HG02938 (cell line): ENCODE results near the gene APMAP.

Source experiments
- ATAC-seq: cut with Tn5 transposase; IDR thresholded peaks from one replicate; pipeline ENCODE4 v1.9.1; 2021; ENCODE audit warnings: mild to moderate bottlenecking, moderate library complexity; ENCODE audit not compliant: unreplicated experiment

Gene APMAP

DNA sequence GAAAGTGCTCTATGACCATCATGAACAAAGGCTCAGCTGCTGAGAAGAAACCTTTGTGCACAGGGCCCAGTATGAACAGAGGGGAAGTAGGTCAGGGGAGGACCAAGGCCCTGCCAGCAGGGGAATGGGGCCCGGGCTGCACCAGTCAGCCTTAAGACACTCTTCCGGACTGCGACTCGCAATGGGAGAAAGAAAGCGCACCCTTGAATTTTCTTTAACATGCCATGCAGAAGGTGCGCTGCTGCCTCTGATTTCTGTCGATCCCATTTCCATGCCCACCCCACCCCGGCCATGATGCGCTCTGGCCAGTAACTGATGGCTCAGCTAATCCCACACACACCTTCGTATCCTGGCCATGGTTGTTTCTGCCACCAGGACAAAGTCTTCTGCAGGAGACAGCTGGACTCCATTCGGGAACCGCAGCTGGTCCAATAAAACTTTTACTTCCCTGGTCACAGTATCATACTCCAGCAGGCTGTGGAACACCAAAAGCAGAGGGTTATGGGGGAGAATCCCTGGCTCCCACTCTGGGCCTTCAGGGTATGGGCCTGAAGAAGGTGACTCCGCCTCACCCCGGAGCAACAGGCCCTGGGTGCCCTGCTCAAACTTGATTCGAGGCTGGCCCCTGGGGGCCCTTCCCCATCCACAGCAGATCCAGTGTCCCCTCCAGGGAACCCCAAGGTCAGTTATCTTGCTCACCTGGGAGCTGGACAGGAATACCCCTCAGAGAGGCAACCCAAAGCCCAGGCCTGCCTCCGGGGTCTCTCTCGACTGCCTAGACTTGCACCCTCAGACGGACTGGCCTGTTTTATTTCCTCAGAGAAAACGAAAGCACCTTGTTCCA is 23.1 kb downstream of the APMAP start:
- ATAC-seq = no peak

DNA sequence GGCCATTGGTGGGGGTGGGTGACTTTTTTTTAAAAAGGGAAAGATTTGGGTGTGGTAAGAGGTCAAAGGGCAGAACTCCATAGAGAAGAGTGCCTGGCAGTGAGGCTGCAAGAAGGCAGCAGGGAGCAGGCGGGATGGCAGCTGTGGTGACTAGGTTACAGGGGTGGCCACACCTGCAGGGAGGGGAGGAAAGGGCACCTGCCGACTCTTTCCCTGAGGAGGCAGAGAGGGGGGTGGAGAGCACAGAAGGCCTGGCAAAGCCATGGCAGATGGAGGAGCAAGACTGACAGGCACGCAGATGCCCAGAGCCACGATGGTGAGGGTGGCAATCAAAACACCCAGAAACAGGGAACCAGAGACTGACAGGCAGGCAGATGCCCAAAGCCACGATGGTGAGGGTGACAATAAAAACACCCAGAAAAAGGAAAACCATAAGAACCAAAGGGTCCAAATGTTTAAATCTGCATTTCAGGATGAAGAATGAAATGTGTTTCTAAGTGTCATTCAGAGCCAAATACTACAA is 24.2 kb downstream of the APMAP start:
- no peak for ATAC-seq

DNA sequence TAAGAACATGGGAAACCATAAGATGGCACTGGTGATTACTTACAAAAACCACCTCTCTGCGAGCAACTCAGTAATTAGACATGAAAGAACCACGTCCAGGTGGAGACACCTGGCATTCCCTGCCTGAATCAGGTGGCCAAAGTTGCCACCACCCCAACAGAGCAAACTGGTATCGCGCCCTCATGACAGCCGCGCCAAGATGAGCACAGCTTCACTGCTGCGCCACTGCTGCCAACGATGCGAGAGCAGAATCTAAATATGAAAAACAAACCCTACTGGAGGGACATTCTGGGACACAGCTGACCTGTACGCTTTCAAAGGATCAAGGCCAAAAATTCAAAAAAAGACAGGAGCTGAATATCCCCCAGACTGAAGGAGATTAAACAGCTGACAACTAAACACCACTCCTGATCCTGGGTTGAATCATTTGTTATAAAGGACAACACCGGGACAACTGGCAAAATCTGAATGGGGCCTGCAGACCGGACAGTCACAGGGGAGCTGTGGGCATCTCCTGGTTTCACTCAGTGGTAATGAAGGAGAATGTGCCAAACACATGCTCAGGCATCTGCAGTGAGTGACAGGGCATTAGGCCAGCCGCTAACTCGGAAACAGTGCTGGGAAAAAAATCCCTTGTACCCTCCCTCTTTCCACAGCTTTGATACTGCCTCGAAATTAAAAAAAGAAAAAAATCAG is 26.1 kb downstream of the APMAP start:
- no peak for ATAC-seq

DNA sequence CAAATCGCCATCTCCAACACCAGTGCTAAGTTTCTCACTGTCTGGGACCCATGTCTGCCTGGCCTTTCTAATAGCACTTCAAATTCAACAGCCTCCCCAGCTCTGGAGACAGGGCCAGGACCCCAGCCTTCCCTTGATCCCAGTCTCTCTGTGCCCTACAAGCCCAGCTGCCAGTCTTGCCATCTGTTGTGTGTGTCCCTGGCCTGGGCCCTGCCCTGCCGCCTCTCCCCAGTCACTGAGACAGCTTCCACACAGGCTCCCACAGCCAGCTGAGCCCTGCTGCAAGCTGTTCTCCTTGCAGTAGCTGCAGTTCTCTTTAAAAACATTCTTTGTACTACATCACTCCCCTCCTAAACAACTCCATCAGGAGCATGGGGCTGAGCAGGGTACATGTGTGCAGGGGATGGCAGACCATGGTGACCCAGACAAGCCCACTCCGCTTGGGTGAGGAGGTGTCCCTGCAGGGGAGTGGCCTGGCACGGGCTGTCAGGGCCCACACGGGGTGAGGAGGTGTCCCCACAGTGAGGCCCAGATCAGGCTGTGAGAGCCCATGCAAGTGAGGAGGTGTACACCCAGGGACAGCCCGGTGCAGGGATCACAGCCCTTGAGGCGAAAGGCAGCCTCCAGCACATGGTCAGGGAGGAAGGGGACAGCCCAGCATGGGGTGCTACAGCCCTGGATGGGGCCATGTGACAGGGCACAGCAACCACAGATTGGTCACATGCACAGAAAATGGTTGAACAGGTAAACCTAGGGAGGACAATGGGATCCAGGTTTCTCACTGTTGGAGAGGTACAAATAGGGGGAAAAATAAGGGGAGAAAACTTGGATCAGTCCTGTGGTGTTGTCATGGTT is 27.3 kb downstream of the APMAP start:
- ATAC-seq = no peak

DNA sequence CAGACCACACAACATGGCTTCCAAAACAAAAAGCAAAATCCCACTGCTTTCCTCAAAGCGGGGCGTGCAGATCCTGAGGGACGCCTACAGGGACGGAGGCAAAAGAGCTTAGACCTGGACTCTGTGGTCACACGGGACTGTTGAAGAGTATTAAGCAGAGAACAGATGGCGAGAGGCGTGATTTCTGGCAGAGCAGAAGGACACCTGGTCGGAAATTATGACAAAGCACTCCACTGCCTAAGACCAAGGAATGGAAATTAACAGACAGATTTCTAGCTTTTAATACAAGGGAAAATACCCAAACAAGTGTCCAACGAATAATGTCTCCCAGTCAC is 28.1 kb downstream of the APMAP start:
- ATAC-seq = no peak

DNA sequence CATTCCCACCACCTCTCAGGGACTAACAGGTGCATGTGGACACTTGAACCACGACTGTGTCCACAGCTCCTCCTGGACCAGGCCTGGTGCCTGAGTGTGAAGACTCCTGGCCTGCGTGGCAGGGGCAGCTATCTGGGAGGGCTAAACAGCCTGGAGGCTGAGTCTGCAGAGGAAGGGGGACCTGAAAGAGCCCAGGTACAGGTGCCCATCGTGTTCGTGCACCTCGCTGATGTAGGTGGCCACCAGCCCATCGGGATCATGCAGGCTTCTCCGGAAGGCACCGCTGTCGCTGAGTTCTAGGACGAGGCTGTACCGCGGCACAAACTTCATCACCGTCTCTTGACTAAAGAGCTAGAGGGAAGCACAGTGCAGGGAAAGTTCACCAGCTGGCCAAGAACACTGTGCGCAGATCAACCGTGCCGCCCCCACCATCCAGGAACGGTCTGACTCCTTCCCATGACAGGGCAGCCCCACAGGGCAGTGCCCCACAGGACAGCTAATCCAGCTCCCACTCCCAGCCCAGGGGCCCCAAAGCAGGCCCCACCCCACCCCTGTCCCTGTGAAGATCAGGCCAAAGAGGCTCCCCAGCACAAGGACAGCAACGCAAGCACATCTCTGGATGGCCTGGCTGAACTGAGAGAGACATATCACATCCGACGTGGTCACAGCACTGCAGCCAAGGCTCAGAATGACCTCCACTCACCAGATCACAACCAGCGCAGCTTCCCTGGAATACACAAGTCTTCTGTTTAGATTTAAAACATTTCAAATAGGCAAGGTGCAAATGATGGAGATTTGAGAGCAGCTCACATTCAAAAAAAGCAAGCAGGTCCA is 28.7 kb downstream of the APMAP start:
- no peak for ATAC-seq

DNA sequence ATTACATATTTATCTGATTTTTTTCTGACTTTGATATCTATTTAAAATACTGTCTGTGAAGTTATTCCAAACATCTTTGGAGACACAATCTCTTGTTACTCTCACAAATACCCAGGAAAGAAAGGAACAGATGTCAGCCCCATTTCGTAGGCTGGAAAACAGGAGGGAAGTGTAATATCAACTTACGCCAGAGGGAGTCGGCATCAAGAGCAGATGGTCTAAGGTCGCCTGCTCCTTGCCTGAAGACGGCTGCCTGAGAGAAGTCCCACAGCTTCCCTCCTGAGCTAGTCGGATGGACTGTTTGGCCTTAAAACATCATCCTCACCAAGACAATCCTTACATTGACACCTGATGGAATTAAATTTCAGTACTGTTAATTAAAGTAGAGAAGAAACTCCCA is 30.0 kb downstream of the APMAP start:
- no peak for ATAC-seq

DNA sequence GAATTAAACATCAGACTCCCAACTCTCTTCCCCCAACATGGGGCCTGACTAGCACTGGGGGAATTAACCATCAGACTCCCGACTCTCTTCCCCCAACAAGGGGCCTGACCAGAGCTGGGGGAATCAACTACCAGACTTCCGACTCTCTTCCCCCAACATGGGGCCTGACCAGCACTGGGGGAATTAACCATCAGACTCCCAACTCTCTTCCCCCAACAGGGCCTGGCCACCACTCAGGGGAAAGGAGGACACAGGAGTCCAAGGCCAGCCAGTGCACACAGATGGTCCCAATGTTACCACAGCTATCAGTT is 30.4 kb downstream of the APMAP start:
- ATAC-seq = no peak

DNA sequence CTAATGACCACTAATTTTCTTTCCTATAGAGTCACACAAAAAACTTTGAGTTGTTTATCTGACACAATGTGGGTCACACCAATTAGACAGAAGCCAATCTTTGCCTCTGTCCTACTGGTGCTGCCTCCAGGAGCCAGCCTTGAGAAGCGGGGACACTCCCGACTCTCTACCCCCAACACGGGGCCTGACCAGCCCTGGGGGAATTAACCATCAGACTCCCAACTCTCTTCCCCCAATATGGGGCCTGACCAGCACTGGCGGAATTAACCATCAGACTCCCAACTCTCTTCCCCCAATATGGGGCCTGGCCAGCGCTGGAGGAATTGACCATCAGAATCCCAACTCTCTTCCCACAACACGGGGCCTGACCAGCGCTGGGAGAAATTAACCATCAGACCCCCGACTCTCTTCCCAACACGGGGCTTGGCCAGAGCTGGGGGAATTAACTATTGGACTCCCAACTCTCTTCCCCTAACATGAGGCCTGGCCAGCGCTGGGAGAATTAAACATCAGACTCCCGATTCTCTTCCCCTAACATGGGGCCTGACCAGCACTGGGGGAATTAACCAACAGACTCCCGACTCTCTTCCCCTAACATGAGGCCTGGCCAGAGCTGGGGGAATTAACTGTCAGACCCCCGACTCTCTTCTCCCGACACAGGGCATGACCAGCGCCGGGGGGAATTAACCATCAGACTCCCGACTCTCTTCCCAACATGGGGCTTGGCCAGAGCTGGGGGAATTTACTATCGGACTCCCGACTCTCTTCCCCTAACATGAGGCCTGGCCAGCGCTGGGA is 31.0 kb downstream of the APMAP start:
- no peak for ATAC-seq

DNA sequence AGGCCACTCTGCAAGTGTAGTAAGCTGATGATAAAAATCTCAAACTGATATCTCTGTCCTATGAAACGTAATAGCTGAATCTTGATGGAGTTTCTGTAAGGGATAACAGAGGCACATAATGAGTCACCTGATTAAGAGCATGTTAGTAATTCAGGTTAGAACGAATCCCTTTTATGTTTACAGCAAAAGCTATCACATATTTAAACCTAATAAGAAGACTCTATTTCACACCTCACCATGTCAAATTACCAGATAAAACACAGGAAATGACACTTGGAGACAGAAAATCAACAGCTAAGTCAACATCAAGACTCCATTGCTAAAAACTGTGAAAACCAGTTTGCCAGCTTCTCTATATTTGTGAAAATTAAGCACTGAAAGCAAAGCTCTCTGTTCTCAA is 31.7 kb downstream of the APMAP start:
- no peak for ATAC-seq

DNA sequence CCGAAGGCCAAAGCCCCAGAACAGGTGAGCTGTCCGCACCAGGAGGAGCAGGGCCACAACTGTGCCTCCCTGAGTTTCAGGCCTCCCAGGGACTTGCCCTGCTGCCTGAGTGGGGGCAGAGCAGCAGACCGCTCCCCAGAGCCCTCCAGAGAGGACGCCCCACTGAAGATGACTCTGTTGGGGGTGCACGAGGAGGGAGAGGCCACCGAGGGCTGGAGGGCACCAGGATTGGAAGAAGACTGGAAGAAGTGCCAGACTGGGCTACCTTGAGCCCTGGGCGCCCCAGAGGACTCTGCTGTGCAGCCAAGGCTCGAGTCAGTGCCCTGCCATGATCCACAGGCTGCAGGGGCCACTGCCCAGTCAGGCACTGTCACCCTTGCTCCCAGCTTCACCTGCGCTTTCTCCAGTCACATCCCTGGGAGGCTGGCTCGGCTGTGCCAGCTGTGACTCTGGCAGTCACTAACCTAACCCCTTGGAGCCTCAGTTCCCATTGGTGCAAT is 32.2 kb downstream of the APMAP start:
- ATAC-seq = no peak

DNA sequence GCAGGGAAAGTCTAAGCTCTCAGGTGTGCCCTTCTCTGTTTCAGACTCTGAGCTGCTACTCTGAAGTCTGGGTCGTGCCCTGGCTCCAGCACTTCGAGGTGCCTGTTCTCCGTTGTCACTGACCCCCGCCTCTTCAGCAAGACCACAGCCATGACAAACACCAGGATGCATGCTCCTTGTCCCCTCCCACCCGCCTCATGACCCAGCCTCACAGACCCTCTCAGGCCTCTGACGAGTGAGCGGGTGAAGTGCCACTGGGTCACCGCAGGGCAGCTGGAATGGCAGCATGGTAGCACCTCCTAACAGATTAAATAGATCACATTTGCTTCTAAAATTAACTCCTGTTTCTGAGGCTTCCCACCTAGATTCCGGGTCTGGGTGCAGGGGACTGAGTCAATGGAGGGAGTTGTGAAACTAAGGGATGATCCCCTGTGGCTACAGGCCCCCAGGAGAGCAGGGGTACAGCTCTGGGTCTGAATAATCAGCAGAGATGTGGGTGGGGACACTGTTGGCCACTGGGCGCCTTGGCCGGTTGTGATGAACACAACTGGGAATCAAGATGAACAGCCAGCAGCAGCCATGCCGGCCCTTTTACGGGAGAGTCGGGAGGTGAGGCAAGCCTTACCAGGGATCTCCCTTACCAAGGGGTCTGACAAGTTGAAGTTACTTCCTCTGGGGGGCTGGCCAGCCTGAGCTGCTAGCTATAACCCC is 32.8 kb downstream of the APMAP start:
- ATAC-seq = no peak

DNA sequence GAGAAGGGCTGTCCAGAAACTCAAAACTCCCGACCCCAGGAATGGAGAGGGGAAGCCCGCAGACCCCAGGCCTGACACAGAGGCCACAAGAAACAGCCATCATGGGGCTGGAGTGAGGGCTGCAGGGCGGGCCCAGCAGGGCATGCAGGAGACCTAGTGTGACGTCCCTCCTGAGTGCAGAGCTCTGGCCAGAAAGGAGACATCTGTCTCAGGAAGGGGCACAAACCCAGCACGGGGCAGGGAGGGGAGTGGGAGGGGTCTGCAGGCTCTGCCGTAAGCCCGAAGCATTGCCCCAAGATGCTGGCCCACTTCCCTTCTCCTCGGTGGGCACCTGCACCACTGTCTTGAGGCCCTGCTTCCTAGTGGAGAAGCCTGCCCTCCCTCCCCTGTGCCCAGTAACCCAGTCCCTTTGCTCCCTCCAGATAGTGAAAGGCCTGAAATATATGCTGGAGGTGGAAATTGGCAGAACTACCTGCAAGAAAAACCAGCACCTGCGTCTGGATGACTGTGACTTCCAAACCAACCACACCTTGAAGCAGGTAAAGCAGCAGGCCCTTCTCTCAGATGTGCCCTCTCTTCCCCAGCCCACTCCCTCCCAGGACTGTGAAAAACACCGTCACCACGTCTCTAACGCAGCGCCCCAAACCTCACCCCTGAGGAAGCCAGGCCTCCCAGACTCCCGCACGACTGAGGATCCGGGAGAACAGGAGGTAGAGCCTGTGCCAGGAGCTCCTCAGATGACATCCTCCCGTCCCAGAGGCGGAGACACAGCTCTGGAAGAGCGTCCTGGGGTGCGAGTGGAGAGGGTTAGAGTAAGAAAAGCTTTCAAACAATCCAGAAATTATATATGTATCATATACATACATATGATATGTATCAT is 33.8 kb downstream of the APMAP start:
- ATAC-seq = no peak

DNA sequence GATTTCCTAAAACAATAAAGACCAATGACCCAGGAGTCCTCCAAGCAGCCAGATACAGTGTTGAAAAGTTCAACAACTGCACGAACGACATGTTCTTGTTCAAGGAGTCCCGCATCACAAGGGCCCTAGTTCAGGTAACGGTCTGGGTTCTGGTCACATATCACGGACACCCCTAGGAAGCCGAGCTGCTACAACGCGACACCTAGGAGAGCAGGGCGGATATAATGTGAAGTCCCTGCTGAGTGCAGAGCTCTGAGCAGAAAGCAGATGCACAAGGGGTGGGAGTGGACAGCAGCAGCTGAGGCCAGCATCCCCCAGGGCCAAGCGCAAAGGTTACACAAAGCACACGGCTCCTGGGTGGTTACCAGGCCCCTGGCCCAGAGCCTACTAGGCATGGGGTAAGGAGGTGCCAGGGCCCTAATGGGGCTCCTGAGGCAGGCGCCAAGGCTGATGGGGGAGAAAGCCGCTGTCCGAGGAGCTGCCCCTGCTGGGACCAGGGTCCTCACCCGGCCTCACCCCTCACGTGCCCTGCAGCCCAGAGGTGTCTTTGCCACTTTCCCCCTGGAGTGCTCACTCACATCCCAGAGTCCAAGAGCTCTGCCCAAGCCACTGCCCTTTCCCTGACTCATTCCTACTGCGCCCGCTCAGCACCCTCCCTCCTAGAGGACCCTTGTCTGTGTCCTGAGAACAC is 35.1 kb downstream of the APMAP start:
- ATAC-seq = no peak

DNA sequence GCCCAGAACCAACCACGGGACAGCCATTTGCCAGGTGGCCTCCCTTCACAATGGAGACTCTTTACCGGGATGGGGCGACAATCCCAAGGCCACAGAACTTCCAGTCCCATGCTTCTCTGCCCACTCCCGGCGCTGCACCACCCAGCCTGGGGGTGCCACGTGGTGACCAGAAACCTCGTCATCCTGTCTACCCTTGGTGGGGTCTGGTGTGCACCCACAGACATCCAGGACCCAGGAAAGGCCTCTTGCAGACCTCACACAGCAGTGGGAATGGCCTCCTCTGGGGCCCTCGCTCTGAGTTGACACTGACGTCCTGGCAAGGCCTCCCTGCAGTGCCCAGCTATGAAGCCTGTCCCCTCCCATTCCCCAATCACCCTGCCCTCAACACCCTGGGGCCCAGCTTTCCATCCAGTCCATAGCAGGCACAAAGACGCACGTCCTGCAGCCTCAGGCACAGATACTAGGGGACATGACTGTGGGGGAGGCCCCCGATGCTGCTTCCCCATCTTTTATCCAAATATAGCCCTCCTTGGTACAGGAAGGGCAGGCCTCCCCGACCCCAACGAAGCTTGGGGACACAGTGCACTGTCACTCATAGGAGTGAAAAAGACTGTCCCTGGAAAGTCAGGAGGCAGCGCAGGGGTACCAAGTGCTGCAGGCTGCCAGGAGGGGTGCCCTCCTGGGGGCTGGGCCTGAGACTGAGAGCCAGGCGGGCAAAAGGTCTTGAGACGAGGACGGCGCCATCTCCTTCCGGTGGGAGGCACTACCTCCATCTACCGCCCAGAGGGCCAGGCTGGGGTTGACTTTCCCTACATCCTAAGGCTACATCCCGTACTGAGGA is 36.3 kb downstream of the APMAP start:
- ATAC-seq = no peak

DNA sequence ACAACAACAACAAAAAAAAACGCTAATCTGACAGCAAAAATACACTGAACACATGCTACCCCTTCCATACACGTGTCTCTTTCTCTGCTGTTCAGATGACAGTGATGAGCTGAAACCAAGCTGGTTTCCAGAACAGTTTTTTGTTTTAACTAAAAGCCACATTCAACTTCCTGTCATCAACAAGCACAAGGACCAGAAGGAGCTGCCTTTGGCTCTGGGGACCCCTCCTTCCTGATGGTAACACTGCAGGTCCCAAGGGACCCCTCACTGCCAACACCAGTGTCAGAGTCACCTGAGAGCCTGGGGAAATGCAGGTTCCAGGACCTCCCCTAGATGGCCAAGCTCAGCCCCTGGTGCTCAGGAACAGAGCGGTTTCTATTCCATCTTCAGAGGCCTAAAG is 37.5 kb downstream of the APMAP start:
- ATAC-seq = peak; percentile 76

DNA sequence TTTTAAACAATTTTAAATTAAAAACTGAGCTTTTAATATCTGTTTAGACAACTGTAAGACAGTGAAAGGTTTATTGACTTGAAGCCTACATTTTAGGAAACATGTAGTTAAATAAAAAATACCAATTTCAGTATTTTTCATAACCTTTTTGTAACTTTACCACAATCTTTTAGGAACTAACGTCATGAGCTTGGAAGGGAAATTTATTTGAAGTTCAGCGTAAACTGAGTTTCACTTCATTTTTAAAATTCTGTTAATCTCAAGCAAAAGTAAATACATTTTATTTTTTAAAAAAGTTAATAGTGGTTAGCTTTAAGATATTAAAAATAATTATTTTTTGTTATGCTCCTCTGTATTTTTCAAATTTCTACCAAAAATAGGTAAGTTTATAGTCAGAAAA is 38.0 kb downstream of the APMAP start:
- no peak for ATAC-seq
